Liver (tissue), 9 donors: Measurements from ENCODE around the gene LTBP2. TPM values are rescaled to one million over a fixed set of nuclear protein-coding genes. Genes with fewer than 3 reads are reported as not detected.
"Not testable (repeated sequence)": the region's sequence is repeated elsewhere in the genome, so short reads cannot be mapped to it uniquely, and the experiment has no call there.

Source experiments
- DNase-seq: peaks from one replicate; pipeline ENCODE4 v3.0.0-alpha.2; 2017; ENCODE audit warnings: low spot score
- H3K27ac ChIP-seq, 2 donors: one replicate each; pipeline ENCODE4 v1.7.0; 2013; ENCODE audit warnings: inconsistent platforms in 2 of 2, low read length in 2 of 2, control low read depth in 1 of 2, low read depth in 1 of 2, mild to moderate bottlenecking in 1 of 2
- H3K27me3 ChIP-seq, 4 donors: one replicate each; pipeline versions ENCODE4 v1.6.1 to v1.7.0; 2013; ENCODE audit warnings: low read length in 3 of 4, inconsistent platforms in 1 of 4, mild to moderate bottlenecking in 1 of 4, moderate library complexity in 1 of 4; ENCODE audit not compliant: control insufficient read depth in 4 of 4, insufficient read depth in 4 of 4
- H3K36me3 ChIP-seq, 4 donors: one replicate each; pipeline versions ENCODE4 v1.6.1 to v1.7.0; 2013; ENCODE audit warnings: low read length in 3 of 4, mild to moderate bottlenecking in 3 of 4, low read depth in 1 of 4, moderate library complexity in 1 of 4; ENCODE audit not compliant: control insufficient read depth in 4 of 4, insufficient read depth in 3 of 4
- H3K4me1 ChIP-seq, 4 donors: one replicate each; pipeline versions ENCODE4 v1.6.1 to v1.7.0; 2013; ENCODE audit warnings: low read length in 3 of 4, mild to moderate bottlenecking in 3 of 4, moderate library complexity in 1 of 4; ENCODE audit not compliant: control insufficient read depth in 4 of 4, insufficient read depth in 4 of 4
- H3K4me3 ChIP-seq, 3 donors: one replicate each; pipeline versions ENCODE4 v1.6.1 to v1.7.0; 2013; ENCODE audit warnings: low read length in 3 of 3, control low read depth in 1 of 3, low read depth in 1 of 3, mild to moderate bottlenecking in 1 of 3
- H3K9ac ChIP-seq, 2 donors: one replicate each; pipeline ENCODE4 v1.7.0; 2013; ENCODE audit warnings: low read length in 2 of 2, mild to moderate bottlenecking in 2 of 2, moderate library complexity in 2 of 2, control low read depth in 1 of 2, low read depth in 1 of 2
- H3K9me3 ChIP-seq, 4 donors: one replicate each; pipeline versions ENCODE4 v1.6.1 to v1.7.0; 2013; ENCODE audit warnings: low read length in 3 of 4; ENCODE audit not compliant: control insufficient read depth in 4 of 4
- ATF3 ChIP-seq: IDR thresholded peaks from 2 replicates; pipeline ENCODE4 v1.6.1; 2016; ENCODE audit warnings: antibody characterized with exemption
- CTCF ChIP-seq: fragments of 150-350 bp; IDR thresholded peaks from 2 replicates; pipeline ENCODE4 v1.5.1; 2017; ENCODE audit warnings: improper control_type of control experiment, low read depth, low read length; ENCODE audit not compliant: missing input control
- FOXA1 ChIP-seq: IDR thresholded peaks from 2 replicates; pipeline ENCODE4 v1.6.1; 2016; ENCODE audit warnings: antibody characterized with exemption
- FOXA2 ChIP-seq: IDR thresholded peaks from 2 replicates; pipeline ENCODE4 v1.6.1; 2016; ENCODE audit warnings: antibody characterized with exemption
- HNF4A ChIP-seq, 2 donors: conservative IDR thresholded peaks; 2 replicates each; pipeline ENCODE4 v1.6.1; 2016; ENCODE audit warnings: antibody characterized with exemption in 2 of 2, mild to moderate bottlenecking in 2 of 2
- REST ChIP-seq: IDR thresholded peaks from 2 replicates; pipeline ENCODE4 v1.6.1; 2016; ENCODE audit warnings: antibody characterized with exemption, mild to moderate bottlenecking
- SP1 ChIP-seq: IDR thresholded peaks from 2 replicates; pipeline ENCODE4 v1.6.1; 2018; ENCODE audit warnings: antibody characterized with exemption, mild to moderate bottlenecking
- TAF1 ChIP-seq: conservative IDR thresholded peaks from 2 replicates; pipeline ENCODE4 v1.6.1; 2016; ENCODE audit warnings: antibody characterized with exemption, mild to moderate bottlenecking
- WGBS: extraction: QIAGEN DNeasy Blood & Tissue Kit; methylation state at CpG from one replicate; pipeline ENCODE4 v1.1.7; 2013; 5-methylcytosine and 5-hydroxymethylcytosine counted together
- polyA plus RNA-seq, 2 donors: library from polyadenylated mRNA; stranded (reverse) in 1 of 2; unstranded in 1 of 2; fragments of 200-250 nt in 1 of 2; fragments of >200 nt in 1 of 2; fragmentation: Nextera tagmentation in 1 of 2; extraction: Ambion mirVana in 1 of 2; gene quantifications; one replicate each; pipeline versions ENCODE4 v1.2.1 to v1.2.3, GENCODE V29; 2013 to 2015
- total RNA-seq, 2 donors: library from RNA; depleted of rRNA; stranded (reverse); fragments of >200 nt; gene quantifications; one replicate each; pipeline ENCODE4 v1.2.3, GENCODE V29; 2014
- TF ChIP-seq, protein P1 (sequence below): IDR thresholded peaks from 2 replicates; pipeline ENCODE4 v1.6.1; 2016; ENCODE audit warnings: antibody characterized with exemption
- donor health status: healthy.
- donor health status: healthy.
- donor health status: healthy.
- donor health status: healthy.
- donor health status: healthy.

LTBP2 gene
- total and polyA plus RNA-seq, 4 donors = 0.24 to 1.3 (median 0.89) TPM

GRCh38 chr14:74457565-74457895 is 154.5 kb downstream of the LTBP2 start:
- Histone ChIP-seq H3K36me3 (no peaks in the 10 kb centered on the region), H3K9ac (no peak overlapping the region), H3K4me3 (no peak overlapping the region), H3K4me1 (no peaks in the 10 kb centered on the region), H3K27me3 (no peaks in the 10 kb centered on the region), H3K9me3 (no peaks in the 10 kb centered on the region), H3K27ac (no peak overlapping the region)
- TF ChIP-seq FOXA2 = no peak
- TF ChIP-seq FOXA1 = no peak
- TF ChIP-seq, protein P1, sequence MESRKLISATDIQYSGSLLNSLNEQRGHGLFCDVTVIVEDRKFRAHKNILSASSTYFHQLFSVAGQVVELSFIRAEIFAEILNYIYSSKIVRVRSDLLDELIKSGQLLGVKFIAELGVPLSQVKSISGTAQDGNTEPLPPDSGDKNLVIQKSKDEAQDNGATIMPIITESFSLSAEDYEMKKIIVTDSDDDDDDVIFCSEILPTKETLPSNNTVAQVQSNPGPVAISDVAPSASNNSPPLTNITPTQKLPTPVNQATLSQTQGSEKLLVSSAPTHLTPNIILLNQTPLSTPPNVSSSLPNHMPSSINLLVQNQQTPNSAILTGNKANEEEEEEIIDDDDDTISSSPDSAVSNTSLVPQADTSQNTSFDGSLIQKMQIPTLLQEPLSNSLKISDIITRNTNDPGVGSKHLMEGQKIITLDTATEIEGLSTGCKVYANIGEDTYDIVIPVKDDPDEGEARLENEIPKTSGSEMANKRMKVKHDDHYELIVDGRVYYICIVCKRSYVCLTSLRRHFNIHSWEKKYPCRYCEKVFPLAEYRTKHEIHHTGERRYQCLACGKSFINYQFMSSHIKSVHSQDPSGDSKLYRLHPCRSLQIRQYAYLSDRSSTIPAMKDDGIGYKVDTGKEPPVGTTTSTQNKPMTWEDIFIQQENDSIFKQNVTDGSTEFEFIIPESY = no peak
- TF ChIP-seq HNF4A (conservative IDR thresholded peaks at IDR 0.05) = no peak
- TF ChIP-seq SP1 = no peak
- no peak for DNase-seq
- 85% methylated on average over 4 of the region's 4 CpGs for WGBS

- H3K9me3 ChIP-seq = no peaks in the 10 kb centered on the region
- no peaks in the 10 kb centered on the region for H3K27me3 ChIP-seq
- WGBS = 83% methylated on average over 17 of the region's 17 CpGs
- H3K27ac ChIP-seq = no peak overlapping the region
- no peak for DNase-seq
- H3K36me3 ChIP-seq = no peaks in the 10 kb centered on the region
- TF ChIP-seq REST = no peak
- no peak for TF ChIP-seq ATF3
- no peak for TF ChIP-seq CTCF
- no peak for TF ChIP-seq HNF4A (conservative IDR thresholded peaks at IDR 0.05)
- TF ChIP-seq, protein P1 = no peak
- TF ChIP-seq SP1 = no peak
- TF ChIP-seq TAF1 = no peak
- H3K4me1 ChIP-seq = no peaks in the 10 kb centered on the region
- H3K9ac ChIP-seq = no peak overlapping the region
- H3K4me3 ChIP-seq = no peak overlapping the region
Measured at GRCh38 chr14:74456684-74457564, 155.1 kb downstream of the LTBP2 start.

- not testable (repeated sequence) for H3K4me3 ChIP-seq, H3K27me3 ChIP-seq, H3K9ac ChIP-seq, H3K4me1 ChIP-seq, H3K27ac ChIP-seq, DNase-seq, H3K36me3 ChIP-seq, H3K9me3 ChIP-seq
- 84% methylated on average over 5 of the region's 5 CpGs for WGBS
Measured at GRCh38 chr14:74454397-74454796, 157.6 kb downstream of the LTBP2 start.
